H1 (cell line): ENCODE data around the gene RPLP2. TPM values are rescaled to one million over a fixed set of nuclear protein-coding genes. Genes with fewer than 3 reads are reported as not detected.
A peak's percentile ranks its signal among the peaks of the same experiment; 100 is the strongest.

Source experiments
- ATF2 ChIP-seq: IDR thresholded peaks from 2 replicates; pipeline ENCODE4 v1.6.1; 2012; ENCODE audit warnings: low read length, inconsistent platforms
- BACH1 ChIP-seq: IDR thresholded peaks from 2 replicates; pipeline ENCODE4 v1.6.1; 2012; ENCODE audit warnings: low read length, improper control_type of control experiment
- BRCA1 ChIP-seq: IDR thresholded peaks from 2 replicates; pipeline ENCODE4 v1.6.1; 2012; ENCODE audit warnings: low read depth, low read length, improper control_type of control experiment
- CBX5 ChIP-seq: fragments of 300-800, 300-1000 bp; sonication (generic); IDR thresholded peaks from 2 replicates; pipeline ENCODE4 v1.7.1; 2016; ENCODE audit warnings: antibody characterized with exemption, low read length, low read depth
- GABPA ChIP-seq: IDR thresholded peaks from 2 replicates; pipeline ENCODE4 v1.6.1; 2011; ENCODE audit warnings: mild to moderate bottlenecking, low read length, moderate library complexity, borderline replicate concordance; ENCODE audit not compliant: insufficient read depth
- GTF2F1 ChIP-seq: IDR thresholded peaks from 2 replicates; pipeline ENCODE4 v1.6.1; 2012; ENCODE audit warnings: low read depth, low read length, improper control_type of control experiment, borderline replicate concordance
- JUN ChIP-seq: IDR thresholded peaks from 2 replicates; pipeline ENCODE4 v1.6.1; 2011; ENCODE audit warnings: low read depth, mild to moderate bottlenecking, improper control_type of control experiment, low read length
- KDM1A ChIP-seq: fragments of 200-600, 300-600 bp; sonication (generic); IDR thresholded peaks from 2 replicates; pipeline ENCODE4 v1.7.1; 2016; ENCODE audit warnings: mild to moderate bottlenecking, low read length, borderline replicate concordance
- KDM4A ChIP-seq: IDR thresholded peaks from one replicate; pipeline ENCODE4 v1.7.1; 2012; ENCODE audit warnings: low read depth, mild to moderate bottlenecking, moderate library complexity, low read length, inconsistent platforms; ENCODE audit not compliant: severe bottlenecking
- KDM5A ChIP-seq: fragments of 200-600 bp; IDR thresholded peaks from 2 replicates; pipeline ENCODE4 v1.7.1; 2012; ENCODE audit warnings: mild to moderate bottlenecking, low read length, inconsistent platforms, mixed read lengths
- NRF1 ChIP-seq: IDR thresholded peaks from 2 replicates; pipeline ENCODE4 v1.6.1; 2011; ENCODE audit warnings: mild to moderate bottlenecking, low read depth, low read length, improper control_type of control experiment
- RBBP5 ChIP-seq: IDR thresholded peaks from 2 replicates; pipeline ENCODE4 v1.7.1; 2012; ENCODE audit warnings: low read depth, mild to moderate bottlenecking, inconsistent platforms, low read length, moderate library complexity, borderline replicate concordance
- RXRA ChIP-seq: IDR thresholded peaks from 2 replicates; pipeline ENCODE4 v1.6.1; 2011; ENCODE audit warnings: low read depth, mild to moderate bottlenecking, low read length, moderate library complexity; ENCODE audit not compliant: insufficient read depth
- SIRT6 ChIP-seq: IDR thresholded peaks from one replicate; pipeline ENCODE4 v1.7.1; 2012; ENCODE audit warnings: low read length, inconsistent platforms
- SIX5 ChIP-seq: IDR thresholded peaks from 2 replicates; pipeline ENCODE4 v1.6.1; 2011; ENCODE audit warnings: mild to moderate bottlenecking, low read depth, low read length
- SP1 ChIP-seq: IDR thresholded peaks from 2 replicates; pipeline ENCODE4 v1.6.1; 2011; ENCODE audit warnings: low read depth, low read length
- SP2 ChIP-seq: IDR thresholded peaks from 2 replicates; pipeline ENCODE4 v1.6.1; 2012; ENCODE audit warnings: mild to moderate bottlenecking, low read length, inconsistent platforms
- SP4 ChIP-seq: IDR thresholded peaks from 2 replicates; pipeline ENCODE4 v1.6.1; 2012; ENCODE audit warnings: low read length, inconsistent platforms
- TAF7 ChIP-seq: optimal IDR thresholded peaks from 2 replicates; pipeline ENCODE3; 2011; ENCODE audit warnings: low read depth, mild to moderate bottlenecking, inconsistent platforms, low read length, moderate library complexity, borderline replicate concordance
- TBP ChIP-seq: IDR thresholded peaks from 2 replicates; pipeline ENCODE4 v1.6.1; 2011; ENCODE audit warnings: low read depth, low read length, improper control_type of control experiment
- TCF12 ChIP-seq: IDR thresholded peaks from 2 replicates; pipeline ENCODE4 v1.6.1; 2011; ENCODE audit warnings: low read depth, mild to moderate bottlenecking, low read length
- polyA plus RNA-seq, 7 experiments: library from polyadenylated mRNA; depleted of rRNA in 3 of 7; stranded (reverse) in 5 of 7; unstranded in 2 of 7; fragments of >200 nt in 5 of 7; fragments of 200-250 nt in 2 of 7; gene quantifications; 1 replicate in 5 of 7; 2 replicates in 1 of 7; 4 replicates in 1 of 7; pipeline versions ENCODE4 v1.2.1 to v1.2.3, GENCODE V29; 2011 to 2013; ENCODE audit warnings: missing spikeins in 2 of 7, mixed read lengths in 2 of 7
- total RNA-seq: library from RNA; stranded (reverse); fragmentation: NEBNext Ultra II Directional; extraction: Animal tissue kit (Norgen Biotek cat#: 25700); gene quantifications from 2 replicates; pipeline ENCODE4 v1.2.1, GENCODE V29; 2021

RPLP2 gene
- total and polyA plus RNA-seq, 2 of the 8 experiments (the other 6 are each of a cell fraction or from before 2014, with no cell fraction given) = 1,789 to 2,106 TPM

GRCh38 chr11:819129-819931 lies 9.6 kb downstream of the RPLP2 start (continued):
- no peak for TF ChIP-seq SP2
- TF ChIP-seq BRCA1 = no peak
- TF ChIP-seq TAF7 = peak; percentile 86
- TF ChIP-seq RBBP5 = peak; percentile 66; the same call in 1 of the 2 replicates
- TF ChIP-seq SIRT6 = no peak
- TF ChIP-seq BACH1 = peak; percentile 32
- peak; percentile 62; the same call in 1 of the 2 replicates for TF ChIP-seq GTF2F1
- TF ChIP-seq KDM1A = no peak
- TF ChIP-seq JUN = no peak
- no peak for TF ChIP-seq TCF12
- peak; percentile 95 for TF ChIP-seq TBP
- no peak for TF ChIP-seq SP1
- TF ChIP-seq CBX5 = no peak
- TF ChIP-seq GABPA = no peak
- TF ChIP-seq KDM4A = peak; percentile 54
- TF ChIP-seq ATF2 = no peak
- TF ChIP-seq NRF1 = no peak
- peak; percentile 49; the same call in 1 of the 2 replicates for TF ChIP-seq SP4
- TF ChIP-seq SIX5 = no peak
- no peak for TF ChIP-seq KDM5A
- no peak for TF ChIP-seq RXRA
